G401.6 (cell line): ENCODE data around the gene PLEKHH1.

Source experiments
- FAIRE-seq: peaks from 2 replicates; lab custom pipeline; 2012; peaks lifted over from hg19 to GRCh38; lab: Jason Lieb, UNC

PLEKHH1 gene

GRCh38 chr14:67630186-67630585 lies 97.1 kb downstream of the PLEKHH1 start:
- FAIRE-seq = no peak

- no peak for FAIRE-seq
Observed at GRCh38 chr14:67630938-67631337, 97.8 kb downstream of the PLEKHH1 start.

GRCh38 chr14:67633451-67634147 lies 100.5 kb downstream of the PLEKHH1 start:
- no peak for FAIRE-seq

- no peak for FAIRE-seq
Observed at GRCh38 chr14:67636361-67636919, 103.3 kb downstream of the PLEKHH1 start.

GRCh38 chr14:67638642-67639041 lies 105.6 kb downstream of the PLEKHH1 start:
- no peak for FAIRE-seq
